ENCODE results near the gene SRM. TPM values are rescaled to one million over a fixed set of nuclear protein-coding genes. Genes with fewer than 3 reads are reported as not detected.

SRM gene
- total and polyA plus RNA-seq, 2 of the 13 experiments (the other 11 are each of a cell fraction or from before 2014, with no cell fraction given) = 27.9 to 31.8 TPM

DNA sequence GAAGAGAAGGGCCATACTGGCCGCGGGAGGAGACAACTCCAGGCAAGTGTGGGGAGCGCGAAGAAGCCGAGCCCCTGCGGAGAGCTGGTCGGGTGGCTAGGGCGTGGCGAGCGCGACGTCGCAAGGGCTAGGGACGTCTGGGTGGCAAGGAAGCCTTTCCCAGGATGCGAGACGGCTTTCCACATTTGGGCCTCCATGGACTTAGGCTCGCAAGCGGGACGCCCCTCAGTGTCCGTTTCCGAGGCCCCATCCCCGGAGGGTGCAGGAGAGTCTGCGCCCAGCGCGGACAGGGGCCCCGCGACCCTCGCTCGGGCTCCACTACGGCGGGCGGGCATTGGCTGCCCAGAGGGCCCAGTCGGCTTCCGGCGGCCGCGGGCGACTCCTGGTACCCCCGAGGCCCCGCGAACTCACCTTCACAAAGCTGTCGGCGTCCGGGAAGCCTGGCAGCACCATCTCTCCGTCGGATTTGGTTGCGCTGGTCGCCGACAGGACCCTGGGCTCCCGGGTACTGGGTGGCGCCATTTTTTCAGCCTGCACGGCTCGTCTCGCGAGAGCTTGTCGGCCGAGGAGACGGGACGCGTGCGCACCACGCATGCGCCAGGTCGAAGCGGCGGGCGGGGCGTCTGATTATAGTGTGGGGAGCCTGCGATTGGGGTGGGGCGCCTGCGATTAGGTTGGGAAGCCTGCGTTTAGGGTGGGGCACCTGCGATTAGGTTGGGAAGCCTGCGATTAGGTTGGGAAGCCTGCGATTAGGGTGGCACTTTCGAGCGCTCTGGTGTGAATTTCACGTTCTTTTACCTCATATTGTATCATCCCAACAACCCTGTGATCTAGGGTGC is 39.7 kb upstream of the SRM start, which contains the start of gene EXOSC10 (continued):
- 0 out of 2 replicates have a peak, but pooled peaks have one; percentile 16 for TF ChIP-seq CREB3 (CRISPR knock-in tag; IDR thresholded peaks at IDR 0.05)
- no peak for TF ChIP-seq RCOR2 (CRISPR knock-in tag; IDR thresholded peaks at IDR 0.05)
- no peak for TF ChIP-seq ZMYM2 (CRISPR knock-in tag; IDR thresholded peaks at IDR 0.05)
- TF ChIP-seq THAP8 (CRISPR knock-in tag; IDR thresholded peaks at IDR 0.05; ENCODE audit: borderline replicate concordance) = no peak
- TF ChIP-seq ZNF709 (CRISPR knock-in tag; IDR thresholded peaks at IDR 0.05) = peak; percentile 31; the same call in 1 of the 2 replicates
- TF ChIP-seq, protein P1, sequence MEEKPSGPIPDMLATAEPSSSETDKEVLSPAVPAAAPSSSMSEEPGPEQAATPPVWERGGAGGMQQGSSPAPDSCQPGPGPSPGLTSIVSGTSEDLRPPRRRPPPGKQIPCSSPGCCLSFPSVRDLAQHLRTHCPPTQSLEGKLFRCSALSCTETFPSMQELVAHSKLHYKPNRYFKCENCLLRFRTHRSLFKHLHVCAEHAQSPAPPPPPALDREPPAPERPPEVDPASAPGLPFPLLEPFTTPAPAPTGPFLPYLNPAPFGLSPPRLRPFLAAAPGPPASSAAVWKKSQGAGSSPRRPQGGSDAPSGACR (CRISPR knock-in tag; IDR thresholded peaks at IDR 0.05) = peak; percentile 75; the same call in 1 of the 2 replicates
- TF ChIP-seq ZNF615 (CRISPR knock-in tag; IDR thresholded peaks at IDR 0.05; ENCODE audit: borderline replicate concordance) = no peak
- no peak for TF ChIP-seq BHLHE40 (IDR thresholded peaks at IDR 0.05; ENCODE audit: low read length)
- TF ChIP-seq DR1 (CRISPR knock-in tag; IDR thresholded peaks at IDR 0.05) = peak; percentile 75; the same call in 1 of the 2 replicates
- TF ChIP-seq, protein P2, sequence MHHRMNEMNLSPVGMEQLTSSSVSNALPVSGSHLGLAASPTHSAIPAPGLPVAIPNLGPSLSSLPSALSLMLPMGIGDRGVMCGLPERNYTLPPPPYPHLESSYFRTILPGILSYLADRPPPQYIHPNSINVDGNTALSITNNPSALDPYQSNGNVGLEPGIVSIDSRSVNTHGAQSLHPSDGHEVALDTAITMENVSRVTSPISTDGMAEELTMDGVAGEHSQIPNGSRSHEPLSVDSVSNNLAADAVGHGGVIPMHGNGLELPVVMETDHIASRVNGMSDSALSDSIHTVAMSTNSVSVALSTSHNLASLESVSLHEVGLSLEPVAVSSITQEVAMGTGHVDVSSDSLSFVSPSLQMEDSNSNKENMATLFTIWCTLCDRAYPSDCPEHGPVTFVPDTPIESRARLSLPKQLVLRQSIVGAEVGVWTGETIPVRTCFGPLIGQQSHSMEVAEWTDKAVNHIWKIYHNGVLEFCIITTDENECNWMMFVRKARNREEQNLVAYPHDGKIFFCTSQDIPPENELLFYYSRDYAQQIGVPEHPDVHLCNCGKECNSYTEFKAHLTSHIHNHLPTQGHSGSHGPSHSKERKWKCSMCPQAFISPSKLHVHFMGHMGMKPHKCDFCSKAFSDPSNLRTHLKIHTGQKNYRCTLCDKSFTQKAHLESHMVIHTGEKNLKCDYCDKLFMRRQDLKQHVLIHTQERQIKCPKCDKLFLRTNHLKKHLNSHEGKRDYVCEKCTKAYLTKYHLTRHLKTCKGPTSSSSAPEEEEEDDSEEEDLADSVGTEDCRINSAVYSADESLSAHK (CRISPR knock-in tag; IDR thresholded peaks at IDR 0.05; ENCODE audit: borderline replicate concordance) = no peak; the same call in 1 of the 2 replicates
- 0 out of 2 replicates have a peak, but pooled peaks have one; percentile 49 for TF ChIP-seq ZNF33A (CRISPR knock-in tag; IDR thresholded peaks at IDR 0.05; ENCODE audit: borderline replicate concordance)
- peak; percentile 95 for TF ChIP-seq ARID4A (CRISPR knock-in tag; IDR thresholded peaks at IDR 0.05; ENCODE audit: borderline replicate concordance)
- no peak for TF ChIP-seq ERF (CRISPR knock-in tag; IDR thresholded peaks at IDR 0.05)
- TF ChIP-seq ZNF124 (CRISPR knock-in tag; IDR thresholded peaks at IDR 0.05) = peak; percentile 53; the same call in 1 of the 2 replicates
- TF ChIP-seq EZH2 (conservative IDR thresholded peaks at IDR 0.05; ENCODE audit: low read depth, low read length) = no peak
